HEK293 (cell line): Measurements from ENCODE around the gene ENTREP3.

ENCODE experiments used
- CTCF ChIP-seq: fragments of 450-650 bp; formaldehyde crosslinking; IDR thresholded peaks from 2 replicates; pipeline ENCODE4 v1.5.1; 2016; ENCODE audit warnings: missing biosample characterization, missing genetic modification characterization
- HOXD13 ChIP-seq: sonication (generic); formaldehyde crosslinking; IDR thresholded peaks from 2 replicates; pipeline ENCODE4 v1.8.0; 2022; ENCODE audit warnings: missing genetic modification reagents, borderline replicate concordance
- PBX3 ChIP-seq: sonication (generic); formaldehyde crosslinking; IDR thresholded peaks from 2 replicates; pipeline ENCODE4 v1.8.1; 2022; ENCODE audit warnings: mild to moderate bottlenecking, moderate library complexity, missing genetic modification reagents
- TCF7L2 ChIP-seq: IDR thresholded peaks from 2 replicates; pipeline ENCODE4 v1.6.1; 2011; ENCODE audit warnings: low read depth, mild to moderate bottlenecking, inconsistent platforms, low read length, moderate library complexity, borderline replicate concordance
- ZBTB26 ChIP-seq: fragments of 450-650 bp; formaldehyde crosslinking; optimal IDR thresholded peaks from 2 replicates; pipeline ENCODE3; 2016; ENCODE audit warnings: missing biosample characterization, mild to moderate bottlenecking, missing genetic modification characterization
- ZEB2 ChIP-seq: fragments of 450-650 bp; formaldehyde crosslinking; IDR thresholded peaks from 2 replicates; pipeline ENCODE4 v1.5.1; 2016; ENCODE audit warnings: missing biosample characterization, missing genetic modification characterization
- ZNF169 ChIP-seq: fragments of 450-650 bp; formaldehyde crosslinking; IDR thresholded peaks from 2 replicates; pipeline ENCODE4 v1.5.1; 2016; ENCODE audit warnings: missing biosample characterization, missing genetic modification characterization
- ZNF701 ChIP-seq: fragments of 450-650 bp; formaldehyde crosslinking; IDR thresholded peaks from 2 replicates; pipeline ENCODE4 v1.5.1; 2016; ENCODE audit warnings: missing biosample characterization, missing genetic modification characterization
- TF ChIP-seq, protein P1 (sequence below): fragments of 450-650 bp; formaldehyde crosslinking; IDR thresholded peaks from 2 replicates; pipeline ENCODE4 v1.5.1; 2017; ENCODE audit warnings: missing biosample characterization, mild to moderate bottlenecking, missing genetic modification characterization, moderate library complexity

- TF ChIP-seq CTCF (tag by site-specific recombination) (no peak), PBX3 (CRISPR knock-in tag) (no peak), TCF7L2 (no peak), ZEB2 (no peak), ZBTB26 (tag by site-specific recombination) (no peak), HOXD13 (no peak), ZNF169 (tag by site-specific recombination) (no peak), ZNF701 (tag by site-specific recombination) (no peak)
- TF ChIP-seq, protein P1, sequence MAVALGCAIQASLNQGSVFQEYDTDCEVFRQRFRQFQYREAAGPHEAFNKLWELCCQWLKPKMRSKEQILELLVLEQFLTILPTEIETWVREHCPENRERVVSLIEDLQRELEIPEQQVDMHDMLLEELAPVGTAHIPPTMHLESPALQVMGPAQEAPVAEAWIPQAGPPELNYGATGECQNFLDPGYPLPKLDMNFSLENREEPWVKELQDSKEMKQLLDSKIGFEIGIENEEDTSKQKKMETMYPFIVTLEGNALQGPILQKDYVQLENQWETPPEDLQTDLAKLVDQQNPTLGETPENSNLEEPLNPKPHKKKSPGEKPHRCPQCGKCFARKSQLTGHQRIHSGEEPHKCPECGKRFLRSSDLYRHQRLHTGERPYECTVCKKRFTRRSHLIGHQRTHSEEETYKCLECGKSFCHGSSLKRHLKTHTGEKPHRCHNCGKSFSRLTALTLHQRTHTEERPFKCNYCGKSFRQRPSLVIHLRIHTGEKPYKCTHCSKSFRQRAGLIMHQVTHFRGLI = no peak
These were observed 3.7 kb downstream of the ENTREP3 start for GRCh38 chr1:155251566-155251965.
